GM12872 (cell line): ENCODE data around the gene NKX3-2.

ENCODE experiments used
- CTCF ChIP-seq: IDR thresholded peaks from 3 replicates; pipeline ENCODE4 v1.5.1; 2011; ENCODE audit warnings: low read depth, mild to moderate bottlenecking, low read length, moderate library complexity; ENCODE audit not compliant: insufficient read depth

The NKX3-2 gene

GRCh38 chr4:13528821-13529127 is 15.5 kb downstream of the NKX3-2 start:
- TF ChIP-seq CTCF = no peak

DNA sequence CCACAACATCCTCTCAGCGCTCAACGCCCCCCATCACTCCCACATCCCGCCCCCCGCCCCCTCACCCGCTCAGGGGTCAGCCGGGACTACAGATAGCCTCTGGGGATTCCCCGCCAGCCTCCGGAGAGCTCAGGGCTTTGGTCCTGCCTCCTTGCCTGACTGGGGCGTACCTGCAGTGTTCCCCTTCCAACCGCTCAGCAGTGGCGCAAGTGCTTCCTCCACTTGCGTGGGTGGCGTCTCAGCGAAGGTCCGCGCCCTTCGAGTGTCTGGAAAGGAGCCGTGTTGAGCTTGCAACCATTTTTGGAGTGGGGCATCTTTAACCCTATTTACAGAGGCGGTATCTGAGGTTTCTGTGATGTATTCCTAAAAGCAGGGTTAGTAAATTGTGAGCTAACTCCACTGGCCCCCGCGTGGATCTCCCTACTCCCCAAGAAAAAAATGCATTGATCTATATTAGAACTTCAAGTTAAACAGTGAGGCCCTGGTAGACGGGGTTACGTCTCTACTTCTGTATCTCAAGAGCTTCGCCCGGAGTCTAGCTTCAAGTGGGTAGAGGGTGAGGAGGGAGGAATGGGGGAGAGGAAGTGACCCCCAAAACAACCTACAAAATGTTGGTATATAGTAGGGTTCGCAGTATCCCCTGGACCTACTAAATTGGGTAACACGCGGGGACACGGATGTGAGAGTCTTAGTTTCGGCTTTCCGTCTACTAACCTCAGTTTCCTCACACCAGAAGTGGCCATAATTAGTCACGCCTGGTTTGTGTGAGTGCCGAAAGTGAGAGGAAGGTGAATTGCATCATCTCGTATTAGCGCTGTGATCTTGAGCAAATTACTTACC is 16.1 kb downstream of the NKX3-2 start:
- no peak for TF ChIP-seq CTCF

- TF ChIP-seq CTCF = no peak
These were observed 16.9 kb downstream of the NKX3-2 start for GRCh38 chr4:13527192-13527980.

GRCh38 chr4:13526658-13527057 is 17.6 kb downstream of the NKX3-2 start:
- TF ChIP-seq CTCF = no peak

DNA sequence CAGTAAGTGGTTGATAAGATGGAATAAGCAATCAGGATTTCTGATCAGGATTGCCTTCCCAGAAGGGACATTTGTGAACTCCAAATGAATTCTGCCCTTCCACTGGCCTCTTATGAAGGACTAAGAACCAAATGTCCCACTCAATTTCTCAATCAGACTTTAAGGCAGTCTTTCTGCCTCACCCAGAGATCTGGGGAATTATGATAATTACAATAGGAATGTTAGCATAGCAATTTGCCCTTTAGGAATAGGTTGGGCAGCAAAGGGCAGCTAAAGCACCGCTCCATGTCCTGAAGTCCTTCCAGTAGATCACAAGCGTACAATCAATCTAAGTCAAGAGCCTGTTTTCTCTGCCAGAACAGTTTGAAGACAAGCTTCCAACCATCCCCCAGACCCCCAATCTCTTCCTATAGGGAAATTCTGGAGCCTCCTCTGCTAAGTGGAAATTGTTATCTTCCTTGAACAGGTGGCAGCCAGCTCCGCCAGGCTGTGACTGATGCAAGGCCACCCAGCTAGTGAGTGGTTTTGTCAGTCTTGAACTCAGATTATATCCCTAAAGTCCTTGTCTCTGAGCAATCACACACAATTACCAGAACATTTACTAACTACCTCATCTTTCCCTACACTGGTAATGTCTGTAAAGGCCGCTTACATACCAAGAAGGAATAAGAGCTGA is 18.6 kb downstream of the NKX3-2 start:
- TF ChIP-seq CTCF = no peak

- TF ChIP-seq CTCF = no peak
These were observed 19.6 kb downstream of the NKX3-2 start for GRCh38 chr4:13524504-13525243.
